GM12878 (cell line): ENCODE measurements around the gene THADA. TPM values are rescaled to one million over a fixed set of nuclear protein-coding genes. Genes with fewer than 3 reads are reported as not detected.
A peak's percentile ranks its signal among the peaks of the same experiment; 100 is the strongest.

Source experiments
- BCL11A ChIP-seq: IDR thresholded peaks from 2 replicates; pipeline ENCODE4 v1.6.1; 2011; ENCODE audit warnings: low read depth, low read length
- CREM ChIP-seq: IDR thresholded peaks from 2 replicates; pipeline ENCODE4 v1.6.1; 2014; ENCODE audit warnings: antibody characterized with exemption, low read depth
- EP300 ChIP-seq, 2 experiments: fragments of 150-350 bp in 1 of 2; IDR thresholded peaks; 2 replicates each; pipeline ENCODE4 v1.6.1; 2011 to 2012; ENCODE audit warnings: low read depth in 2 of 2, low read length in 2 of 2, borderline replicate concordance in 1 of 2, improper control_type of control experiment in 1 of 2, inconsistent platforms in 1 of 2; ENCODE audit not compliant: control insufficient read depth in 1 of 2
- IKZF2 ChIP-seq, 2 experiments: fragments of 450-650 bp; IDR thresholded peaks; 2 replicates each; pipeline ENCODE4 v1.6.1; 2017; ENCODE audit warnings: mild to moderate bottlenecking in 2 of 2, moderate library complexity in 2 of 2
- JUNB ChIP-seq: IDR thresholded peaks from 2 replicates; pipeline ENCODE4 v1.6.1; 2016; ENCODE audit warnings: antibody characterized with exemption, mild to moderate bottlenecking
- MYB ChIP-seq: fragments of 150-350 bp; IDR thresholded peaks from 2 replicates; pipeline ENCODE4 v1.6.1; 2014; ENCODE audit warnings: mild to moderate bottlenecking, low read depth, low read length, borderline replicate concordance
- NRF1 ChIP-seq: conservative IDR thresholded peaks from 2 replicates; pipeline ENCODE4 v1.6.1; 2011; ENCODE audit warnings: mild to moderate bottlenecking, low read depth, low read length, improper control_type of control experiment
- PAX8 ChIP-seq: fragments of 450-650 bp; IDR thresholded peaks from 2 replicates; pipeline ENCODE4 v1.6.1; 2017; ENCODE audit warnings: mild to moderate bottlenecking, moderate library complexity
- RBBP5 ChIP-seq: fragments of 200-600 bp; sonication (generic); conservative IDR thresholded peaks from 2 replicates; pipeline ENCODE4 v1.6.1; 2016
- SREBF1 ChIP-seq: IDR thresholded peaks from 2 replicates; pipeline ENCODE4 v1.6.1; 2012; ENCODE audit warnings: mild to moderate bottlenecking, low read length
- TCF7 ChIP-seq: IDR thresholded peaks from 2 replicates; pipeline ENCODE4 v1.6.1; 2014; ENCODE audit warnings: antibody characterized with exemption, borderline replicate concordance
- ZBED1 ChIP-seq: IDR thresholded peaks from 2 replicates; pipeline ENCODE4 v1.6.1; 2016; ENCODE audit warnings: borderline replicate concordance
- ZNF207 ChIP-seq: fragments of 450-650 bp; IDR thresholded peaks from 2 replicates; pipeline ENCODE4 v1.6.1; 2014; ENCODE audit warnings: antibody characterized with exemption, mild to moderate bottlenecking, borderline replicate concordance
- polyA plus RNA-seq, 11 experiments: library from polyadenylated mRNA; depleted of rRNA in 4 of 11; unstranded in 6 of 11; stranded (reverse) in 5 of 11; fragments of >200 nt; fragmentation: Nextera tagmentation in 4 of 11; fragmentation: Illumina TruSeq in 1 of 11; extraction: Ambion mirVana in 4 of 11; extraction: Trizol in 1 of 11; gene quantifications; 1 replicate in 1 of 11; 2 replicates in 10 of 11; pipeline versions ENCODE4 v1.2.1 to v1.2.3, GENCODE V29; 2011 to 2016; ENCODE audit warnings: inconsistent platforms in 2 of 11, missing spikeins in 2 of 11, low read depth in 1 of 11
- total RNA-seq, 4 experiments: library from RNA; depleted of rRNA in 3 of 4; stranded (reverse); fragments of >200 nt in 3 of 4; fragmentation: Illumina TruSeq in 1 of 4; extraction: Trizol in 1 of 4; gene quantifications; 2 replicates each; pipeline versions ENCODE4 v1.2.1 to v1.2.3, GENCODE V29; 2013 to 2021
- TF ChIP-seq, protein P1 (sequence below): IDR thresholded peaks from 2 replicates; pipeline ENCODE4 v1.6.1; 2011; ENCODE audit warnings: borderline replicate concordance, low read depth, mild to moderate bottlenecking, moderate library complexity, mixed read lengths, low read length; ENCODE audit not compliant: insufficient read depth; ENCODE audit errors: extremely low read length
- TF ChIP-seq, protein P2 (sequence below): fragments of 450-650 bp; formaldehyde crosslinking; IDR thresholded peaks from 2 replicates; pipeline ENCODE4 v1.4.0; 2022; ENCODE audit warnings: mild to moderate bottlenecking, moderate library complexity
- TF ChIP-seq, protein P3 (sequence below): fragments of 450-650 bp; IDR thresholded peaks from 2 replicates; pipeline ENCODE4 v1.6.1; 2014; ENCODE audit warnings: mild to moderate bottlenecking
- TF ChIP-seq, protein P4 (sequence below): fragments of 450-650 bp; IDR thresholded peaks from 2 replicates; pipeline ENCODE4 v1.6.1; 2017; ENCODE audit warnings: mild to moderate bottlenecking, moderate library complexity

Gene THADA
- total and polyA plus RNA-seq, 10 of the 15 experiments (the other 5 are each of a cell fraction or from before 2014, with no cell fraction given): 14.6 to 33.2 (median 23.2) TPM

DNA sequence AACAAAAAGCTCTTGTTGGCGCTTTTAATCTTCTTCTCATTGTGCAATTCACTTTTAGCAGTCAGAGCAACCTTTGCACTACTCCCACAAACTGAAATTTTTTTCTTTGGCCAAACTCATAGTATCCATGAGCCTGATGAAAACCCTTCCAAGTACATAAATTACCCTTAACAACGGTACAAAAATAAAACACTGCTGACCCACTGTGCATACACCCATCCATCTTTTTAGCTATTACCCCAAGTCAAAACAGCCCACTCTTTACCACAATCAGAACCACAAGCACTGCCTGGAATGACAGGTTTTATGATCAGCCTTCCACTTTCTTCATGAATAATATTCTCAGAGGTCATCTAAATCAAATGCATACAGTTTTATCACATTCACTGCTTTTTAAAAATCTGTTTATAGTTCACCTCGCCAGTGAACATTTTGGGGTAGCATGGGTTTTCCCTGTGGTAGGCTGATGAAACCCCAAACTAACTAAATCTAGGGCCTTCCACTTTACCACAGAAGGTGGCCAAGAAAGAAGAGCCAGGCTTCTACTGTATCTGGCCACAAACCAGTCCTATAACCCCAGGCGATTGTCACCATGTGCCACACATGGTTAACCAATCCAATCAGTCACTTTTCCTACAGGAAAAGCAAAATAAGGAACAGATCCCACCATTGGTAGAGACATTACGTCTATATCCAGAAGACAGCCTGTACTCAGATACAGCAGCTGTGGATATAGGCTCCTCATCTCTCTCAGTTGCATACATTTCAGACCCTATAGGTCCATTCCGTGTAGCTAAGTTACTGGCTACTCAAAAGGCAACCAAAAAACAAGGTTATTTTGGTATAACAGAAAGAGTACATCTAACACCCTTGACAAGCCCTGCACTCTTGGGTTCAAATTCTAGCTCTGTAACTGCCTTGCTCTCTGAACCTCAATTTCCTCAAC lies 171.3 kb downstream of the THADA start (continued):
- TF ChIP-seq NRF1 (no peak), EP300 (IDR thresholded peaks at IDR 0.05; ENCODE audit: borderline replicate concordance in 1 of 2, control insufficient read depth in 1 of 2, low read depth in 2 of 2, low read length in 2 of 2) (no peak; a peak in 2 of 4 replicates), PAX8 (no peak), RBBP5 (no peak), TCF7 (0 out of 2 replicates have a peak, but pooled peaks have one; percentile 5), ZBED1 (0 out of 2 replicates have a peak, but pooled peaks have one; percentile 36), CREM (peak; percentile 55; the same call in 1 of the 2 replicates), ZNF207 (no peak), BCL11A (peak; percentile 90), IKZF2 (IDR thresholded peaks at IDR 0.05) (peak in 1 of 2 experiments; percentile 67), SREBF1 (no peak), JUNB (peak; percentile 88), MYB (no peak)
- TF ChIP-seq, protein P1, sequence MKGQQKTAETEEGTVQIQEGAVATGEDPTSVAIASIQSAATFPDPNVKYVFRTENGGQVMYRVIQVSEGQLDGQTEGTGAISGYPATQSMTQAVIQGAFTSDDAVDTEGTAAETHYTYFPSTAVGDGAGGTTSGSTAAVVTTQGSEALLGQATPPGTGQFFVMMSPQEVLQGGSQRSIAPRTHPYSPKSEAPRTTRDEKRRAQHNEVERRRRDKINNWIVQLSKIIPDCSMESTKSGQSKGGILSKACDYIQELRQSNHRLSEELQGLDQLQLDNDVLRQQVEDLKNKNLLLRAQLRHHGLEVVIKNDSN: no peak
- TF ChIP-seq, protein P2, sequence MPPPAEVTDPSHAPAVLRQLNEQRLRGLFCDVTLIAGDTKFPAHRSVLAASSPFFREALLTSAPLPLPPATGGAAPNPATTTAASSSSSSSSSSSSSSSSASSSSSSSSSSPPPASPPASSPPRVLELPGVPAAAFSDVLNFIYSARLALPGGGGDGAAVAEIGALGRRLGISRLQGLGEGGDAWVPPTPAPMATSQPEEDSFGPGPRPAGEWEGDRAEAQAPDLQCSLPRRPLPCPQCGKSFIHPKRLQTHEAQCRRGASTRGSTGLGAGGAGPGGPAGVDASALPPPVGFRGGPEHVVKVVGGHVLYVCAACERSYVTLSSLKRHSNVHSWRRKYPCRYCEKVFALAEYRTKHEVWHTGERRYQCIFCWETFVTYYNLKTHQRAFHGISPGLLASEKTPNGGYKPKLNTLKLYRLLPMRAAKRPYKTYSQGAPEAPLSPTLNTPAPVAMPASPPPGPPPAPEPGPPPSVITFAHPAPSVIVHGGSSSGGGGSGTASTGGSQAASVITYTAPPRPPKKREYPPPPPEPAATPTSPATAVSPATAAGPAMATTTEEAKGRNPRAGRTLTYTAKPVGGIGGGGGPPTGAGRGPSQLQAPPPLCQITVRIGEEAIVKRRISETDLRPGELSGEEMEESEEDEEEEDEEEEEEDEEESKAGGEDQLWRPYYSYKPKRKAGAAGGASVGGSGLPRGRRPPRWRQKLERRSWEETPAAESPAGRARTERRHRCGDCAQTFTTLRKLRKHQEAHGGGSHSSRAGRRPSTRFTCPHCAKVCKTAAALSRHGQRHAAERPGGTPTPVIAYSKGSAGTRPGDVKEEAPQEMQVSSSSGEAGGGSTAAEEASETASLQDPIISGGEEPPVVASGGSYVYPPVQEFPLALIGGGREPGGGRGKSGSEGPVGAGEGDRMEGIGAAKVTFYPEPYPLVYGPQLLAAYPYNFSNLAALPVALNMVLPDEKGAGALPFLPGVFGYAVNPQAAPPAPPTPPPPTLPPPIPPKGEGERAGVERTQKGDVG (CRISPR knock-in tag): no peak
- TF ChIP-seq, protein P3, sequence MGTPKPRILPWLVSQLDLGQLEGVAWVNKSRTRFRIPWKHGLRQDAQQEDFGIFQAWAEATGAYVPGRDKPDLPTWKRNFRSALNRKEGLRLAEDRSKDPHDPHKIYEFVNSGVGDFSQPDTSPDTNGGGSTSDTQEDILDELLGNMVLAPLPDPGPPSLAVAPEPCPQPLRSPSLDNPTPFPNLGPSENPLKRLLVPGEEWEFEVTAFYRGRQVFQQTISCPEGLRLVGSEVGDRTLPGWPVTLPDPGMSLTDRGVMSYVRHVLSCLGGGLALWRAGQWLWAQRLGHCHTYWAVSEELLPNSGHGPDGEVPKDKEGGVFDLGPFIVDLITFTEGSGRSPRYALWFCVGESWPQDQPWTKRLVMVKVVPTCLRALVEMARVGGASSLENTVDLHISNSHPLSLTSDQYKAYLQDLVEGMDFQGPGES: no peak
- TF ChIP-seq, protein P4, sequence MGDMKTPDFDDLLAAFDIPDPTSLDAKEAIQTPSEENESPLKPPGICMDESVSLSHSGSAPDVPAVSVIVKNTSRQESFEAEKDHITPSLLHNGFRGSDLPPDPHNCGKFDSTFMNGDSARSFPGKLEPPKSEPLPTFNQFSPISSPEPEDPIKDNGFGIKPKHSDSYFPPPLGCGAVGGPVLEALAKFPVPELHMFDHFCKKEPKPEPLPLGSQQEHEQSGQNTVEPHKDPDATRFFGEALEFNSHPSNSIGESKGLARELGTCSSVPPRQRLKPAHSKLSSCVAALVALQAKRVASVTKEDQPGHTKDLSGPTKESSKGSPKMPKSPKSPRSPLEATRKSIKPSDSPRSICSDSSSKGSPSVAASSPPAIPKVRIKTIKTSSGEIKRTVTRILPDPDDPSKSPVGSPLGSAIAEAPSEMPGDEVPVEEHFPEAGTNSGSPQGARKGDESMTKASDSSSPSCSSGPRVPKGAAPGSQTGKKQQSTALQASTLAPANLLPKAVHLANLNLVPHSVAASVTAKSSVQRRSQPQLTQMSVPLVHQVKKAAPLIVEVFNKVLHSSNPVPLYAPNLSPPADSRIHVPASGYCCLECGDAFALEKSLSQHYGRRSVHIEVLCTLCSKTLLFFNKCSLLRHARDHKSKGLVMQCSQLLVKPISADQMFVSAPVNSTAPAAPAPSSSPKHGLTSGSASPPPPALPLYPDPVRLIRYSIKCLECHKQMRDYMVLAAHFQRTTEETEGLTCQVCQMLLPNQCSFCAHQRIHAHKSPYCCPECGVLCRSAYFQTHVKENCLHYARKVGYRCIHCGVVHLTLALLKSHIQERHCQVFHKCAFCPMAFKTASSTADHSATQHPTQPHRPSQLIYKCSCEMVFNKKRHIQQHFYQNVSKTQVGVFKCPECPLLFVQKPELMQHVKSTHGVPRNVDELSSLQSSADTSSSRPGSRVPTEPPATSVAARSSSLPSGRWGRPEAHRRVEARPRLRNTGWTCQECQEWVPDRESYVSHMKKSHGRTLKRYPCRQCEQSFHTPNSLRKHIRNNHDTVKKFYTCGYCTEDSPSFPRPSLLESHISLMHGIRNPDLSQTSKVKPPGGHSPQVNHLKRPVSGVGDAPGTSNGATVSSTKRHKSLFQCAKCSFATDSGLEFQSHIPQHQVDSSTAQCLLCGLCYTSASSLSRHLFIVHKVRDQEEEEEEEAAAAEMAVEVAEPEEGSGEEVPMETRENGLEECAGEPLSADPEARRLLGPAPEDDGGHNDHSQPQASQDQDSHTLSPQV: no peak
